NCI-H510A treated with DMSO at 0.1 percent for 48 hours (cell line): ENCODE data around the gene F3.
A peak's percentile ranks its signal among the peaks of the same experiment; 100 is the strongest.

Source experiments
- DNase-seq: peaks from one replicate; lab custom pipeline; 2025; lab: John Stamatoyannopoulos, UW

The F3 gene

DNA sequence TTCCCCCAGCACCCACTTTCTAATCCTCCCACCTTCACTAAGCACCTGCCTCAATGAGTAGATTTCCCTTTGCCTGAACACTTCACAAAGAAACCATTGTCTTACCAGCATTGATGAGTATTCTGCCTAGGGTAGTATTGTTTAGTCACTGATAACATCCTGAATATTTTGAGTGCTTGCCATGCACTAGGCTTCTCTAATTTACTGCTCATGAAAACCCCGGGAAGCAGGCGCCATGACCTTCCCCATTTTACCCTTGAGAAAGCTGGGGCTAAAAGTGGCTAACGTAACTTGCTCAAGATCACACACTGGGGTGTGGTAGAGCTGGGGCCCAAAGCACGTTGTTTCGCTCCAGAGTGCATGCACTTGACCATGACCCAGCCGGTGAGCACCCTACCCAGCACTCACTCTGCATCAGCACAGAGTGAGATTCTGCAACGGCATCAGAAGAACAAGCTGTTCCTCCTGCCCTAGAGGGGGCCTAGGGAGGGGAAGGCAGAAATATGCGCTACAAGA lies 10.6 kb upstream of the F3 start:
- DNase-seq: no peak

GRCh38 chr1:94551449-94551848 lies 9.9 kb upstream of the F3 start:
- no peak for DNase-seq

DNA sequence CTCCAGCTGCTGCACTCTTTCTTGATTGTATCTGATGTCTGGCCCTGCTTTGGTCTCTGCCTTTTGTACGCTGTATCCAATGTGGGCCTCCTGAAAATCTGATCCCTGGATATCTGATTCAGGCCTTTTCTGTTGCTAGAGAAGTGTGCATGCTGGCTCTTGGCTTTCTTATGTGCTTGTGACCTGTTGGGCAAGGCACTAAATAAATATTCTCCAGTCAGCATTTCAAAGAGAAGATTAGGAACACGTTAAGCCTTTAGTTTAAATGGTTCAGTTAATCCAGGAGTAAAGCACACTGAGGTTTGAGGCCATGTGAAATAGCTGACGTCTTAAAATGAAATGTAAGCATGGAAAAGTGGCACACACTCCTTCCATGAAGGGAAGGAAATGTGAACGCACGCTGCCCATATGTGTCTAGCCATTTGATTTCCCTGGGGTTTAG lies 9.3 kb upstream of the F3 start:
- DNase-seq: no peak

GRCh38 chr1:94550396-94550795 lies 8.8 kb upstream of the F3 start:
- DNase-seq: no peak

GRCh38 chr1:94549706-94550105 lies 8.1 kb upstream of the F3 start:
- no peak for DNase-seq

DNA sequence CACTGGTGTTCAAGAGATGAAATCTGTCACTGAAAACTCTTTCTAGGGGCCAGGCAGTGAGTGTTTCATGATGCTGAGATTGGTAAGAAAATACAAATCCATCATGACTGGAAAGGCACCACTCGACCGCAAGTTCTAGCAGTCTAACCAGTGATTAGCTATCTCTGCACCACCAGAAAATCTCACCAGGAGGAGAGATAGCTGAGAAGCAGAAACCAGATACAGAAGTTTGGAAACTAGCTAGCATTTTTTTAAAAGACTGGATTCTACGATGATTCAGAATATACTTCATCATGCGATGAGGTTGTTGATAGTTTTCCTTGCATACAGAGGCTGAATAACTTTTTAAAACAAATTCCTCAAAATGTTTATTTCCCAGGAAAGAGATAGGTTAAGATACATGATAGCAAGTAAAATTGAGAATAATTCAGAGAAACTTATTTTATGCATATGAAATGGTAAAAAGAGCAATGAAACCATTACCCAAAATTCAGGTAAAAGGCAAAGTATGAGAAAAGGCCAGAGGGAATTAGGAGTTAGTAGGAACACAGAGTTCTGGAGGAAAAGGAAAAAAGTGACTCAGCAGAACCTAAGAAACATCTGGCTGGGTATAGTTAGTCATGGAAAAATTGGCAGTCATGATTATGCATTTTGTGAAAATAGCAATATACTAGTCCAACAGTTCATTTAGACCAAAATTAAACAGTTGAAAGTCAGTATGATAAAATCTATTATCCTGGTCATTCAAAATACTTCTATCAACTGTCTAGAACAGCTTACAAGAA lies 3.3 kb upstream of the F3 start:
- no peak for DNase-seq

DNA sequence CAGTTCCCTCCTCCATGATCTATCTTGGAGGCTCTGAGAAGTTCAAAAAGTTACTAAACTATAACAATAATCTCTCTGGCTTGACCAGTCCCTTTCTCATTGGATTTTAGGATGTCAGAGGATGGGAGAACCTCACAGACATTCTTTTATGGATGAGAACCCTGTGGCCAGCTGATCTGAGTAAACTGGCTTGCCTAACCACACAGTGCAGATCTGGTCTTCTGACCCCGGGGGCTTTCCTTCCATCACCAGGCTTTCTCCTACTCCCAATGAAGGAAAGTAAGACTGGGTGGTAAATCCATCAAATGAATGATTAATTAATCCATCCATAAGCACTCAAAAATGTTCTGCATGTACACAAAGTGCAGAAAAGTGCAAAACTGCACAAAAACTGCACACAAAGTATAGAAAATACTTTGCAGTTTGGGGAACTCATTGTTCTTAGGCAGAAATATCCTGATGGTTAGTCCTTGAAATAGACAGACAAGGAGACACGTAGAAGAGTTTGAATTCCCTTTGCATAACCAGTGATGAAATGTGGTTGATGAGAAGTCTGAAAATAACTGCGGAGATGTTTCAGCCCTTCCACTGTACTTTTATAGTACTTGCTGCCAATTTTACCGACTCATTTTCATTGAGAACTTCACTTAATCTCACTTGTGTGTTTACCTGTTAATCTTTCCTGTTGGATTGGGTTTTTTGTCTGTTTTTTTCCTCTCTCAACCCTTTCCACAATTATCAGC lies 2.5 kb upstream of the F3 start:
- no peak for DNase-seq

GRCh38 chr1:94543001-94543400 lies 1.4 kb upstream of the F3 start:
- DNase-seq: no peak

- no peak for DNase-seq
Observed at GRCh38 chr1:94542088-94542870, 720 bp upstream of the F3 start.

DNA sequence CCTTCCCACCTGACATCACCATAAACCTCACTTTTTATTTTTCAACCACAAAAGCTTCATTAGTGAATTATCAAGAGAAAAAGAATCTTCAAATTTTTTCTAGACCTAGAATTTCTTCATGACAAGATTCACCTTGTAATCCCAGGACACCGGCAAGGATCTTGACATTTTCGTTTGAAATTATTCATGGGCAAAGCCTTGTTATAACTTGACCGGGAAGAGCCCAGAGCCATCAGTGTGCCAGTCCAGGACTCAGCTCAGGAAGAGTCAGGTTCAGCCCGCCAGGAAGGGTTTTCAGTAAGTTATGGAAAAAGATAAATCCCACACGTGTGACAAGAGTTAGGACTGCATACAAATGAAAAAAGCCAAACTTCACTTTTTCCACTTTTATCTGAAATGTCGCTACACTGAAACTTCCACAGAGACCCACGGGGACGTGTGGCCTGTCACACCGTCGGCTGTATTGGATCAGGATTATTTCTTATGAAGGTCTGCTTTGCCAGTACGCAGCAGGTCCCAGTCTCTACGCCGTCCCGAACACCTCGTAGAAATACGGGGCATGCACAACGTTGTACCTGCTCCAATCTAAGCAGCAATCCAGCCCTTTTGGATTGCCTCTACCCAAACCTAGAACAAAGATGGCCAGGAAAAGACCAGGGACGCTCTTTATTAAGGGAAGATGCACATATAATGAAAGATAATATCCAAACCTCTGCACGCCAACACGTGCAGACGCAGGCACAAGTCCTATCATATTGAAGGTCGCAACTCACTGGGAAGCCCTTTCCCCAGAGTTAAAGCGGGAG lies 916 bp downstream of the F3 start:
- peak; percentile 56 for DNase-seq

DNA sequence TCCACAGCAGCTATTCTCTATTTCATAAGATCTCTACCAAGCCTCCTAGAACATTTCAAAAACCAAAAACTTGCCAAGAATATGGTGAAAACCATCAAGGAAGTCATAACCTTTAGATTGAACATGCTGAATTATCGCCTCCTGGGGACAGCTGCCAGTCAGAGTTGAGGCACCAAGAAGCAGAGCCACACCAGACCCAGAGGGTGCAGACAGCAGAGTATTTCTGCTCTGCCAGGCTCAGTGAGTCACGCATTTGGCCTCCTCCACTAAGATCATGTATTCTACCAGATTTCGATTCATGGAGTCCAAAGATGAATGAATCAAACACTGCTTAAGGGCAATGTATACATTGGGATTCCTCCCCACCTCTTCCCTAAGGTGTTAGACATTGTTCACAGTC lies 2.1 kb downstream of the F3 start:
- DNase-seq: no peak

GRCh38 chr1:94538243-94538827 lies 3.2 kb downstream of the F3 start:
- DNase-seq: no peak

DNA sequence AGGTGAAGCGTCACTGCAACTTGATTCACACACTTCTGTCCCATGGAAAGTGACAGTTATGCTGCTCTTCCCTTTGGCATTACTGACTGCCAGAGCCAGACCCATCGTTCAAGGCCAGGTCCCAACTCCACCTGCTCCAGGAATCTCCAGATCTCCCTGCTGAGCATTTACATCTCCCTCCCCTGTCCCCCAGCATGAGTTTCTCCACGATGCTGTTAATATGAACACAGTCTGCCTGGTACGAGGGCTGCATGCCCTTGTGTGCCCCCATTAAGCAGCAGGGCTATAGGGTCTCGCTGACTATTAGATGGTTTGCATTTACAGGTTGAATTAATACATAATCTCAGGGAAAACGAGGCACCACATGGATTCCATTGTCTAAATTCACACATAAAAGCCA lies 4.3 kb downstream of the F3 start:
- no peak for DNase-seq

GRCh38 chr1:94535879-94536278 lies 5.7 kb downstream of the F3 start:
- no peak for DNase-seq

GRCh38 chr1:94535095-94535494 lies 6.5 kb downstream of the F3 start:
- no peak for DNase-seq

DNA sequence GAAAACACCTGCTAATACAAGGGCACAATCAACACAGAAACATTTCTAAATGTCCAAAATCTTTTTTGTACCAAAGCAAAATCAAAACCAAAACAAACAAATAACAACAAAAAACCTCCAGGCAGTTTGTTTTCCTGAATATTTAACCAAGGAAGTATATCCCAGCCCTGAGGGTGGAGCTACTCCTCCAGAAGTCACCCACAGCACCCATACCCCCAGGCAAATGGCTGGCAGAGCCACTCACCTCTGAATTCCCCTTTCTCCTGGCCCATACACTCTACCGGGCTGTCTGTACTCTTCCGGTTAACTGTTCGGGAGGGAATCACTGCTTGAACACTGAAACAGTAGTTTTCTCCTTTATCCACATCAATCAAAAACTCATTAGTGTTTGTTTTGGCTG lies 9.5 kb downstream of the F3 start:
- no peak for DNase-seq

DNA sequence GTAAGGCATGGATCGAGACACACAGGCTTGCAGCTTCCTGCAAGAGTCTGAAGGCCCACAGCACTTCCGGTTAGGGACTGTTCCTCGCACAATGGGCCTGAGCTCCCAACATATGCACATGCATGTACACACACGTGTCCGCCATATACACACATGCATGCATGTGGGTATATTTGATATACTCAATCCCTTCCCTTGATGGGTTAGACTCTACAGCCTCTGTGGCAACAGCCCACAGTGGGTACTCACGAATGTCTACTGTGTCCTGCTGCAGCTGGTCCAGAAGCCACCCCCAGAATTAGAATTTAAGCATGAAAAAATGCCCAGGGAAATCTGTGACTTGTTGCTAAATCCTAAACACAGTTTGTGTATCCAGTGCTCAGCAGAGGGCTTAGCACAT lies 9.9 kb downstream of the F3 start:
- DNase-seq: no peak

DNA sequence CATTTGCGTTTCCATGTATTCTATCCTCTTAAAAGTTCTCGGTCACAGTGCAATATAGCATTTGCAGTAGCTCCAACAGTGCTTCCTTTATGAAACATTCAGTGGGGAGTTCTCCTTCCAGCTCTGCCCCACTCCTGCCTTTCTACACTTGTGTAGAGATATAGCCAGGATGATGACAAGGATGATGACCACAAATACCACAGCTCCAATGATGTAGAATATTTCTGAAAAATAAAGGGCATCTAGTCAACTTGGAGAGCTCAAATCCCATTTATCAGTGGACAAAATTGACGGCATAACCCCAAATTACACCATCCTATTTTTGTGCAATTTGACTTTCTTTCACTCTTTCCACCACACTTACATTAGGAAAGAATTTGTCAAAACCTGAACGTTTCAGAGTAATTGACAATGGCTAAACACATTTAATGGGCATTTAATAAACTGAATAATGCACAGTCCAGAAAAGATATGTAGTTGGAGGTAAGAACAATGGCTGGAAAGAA lies 11.1 kb downstream of the F3 start:
- no peak for DNase-seq

- no peak for DNase-seq
Observed at GRCh38 chr1:94529416-94529815, 12.1 kb downstream of the F3 start.

DNA sequence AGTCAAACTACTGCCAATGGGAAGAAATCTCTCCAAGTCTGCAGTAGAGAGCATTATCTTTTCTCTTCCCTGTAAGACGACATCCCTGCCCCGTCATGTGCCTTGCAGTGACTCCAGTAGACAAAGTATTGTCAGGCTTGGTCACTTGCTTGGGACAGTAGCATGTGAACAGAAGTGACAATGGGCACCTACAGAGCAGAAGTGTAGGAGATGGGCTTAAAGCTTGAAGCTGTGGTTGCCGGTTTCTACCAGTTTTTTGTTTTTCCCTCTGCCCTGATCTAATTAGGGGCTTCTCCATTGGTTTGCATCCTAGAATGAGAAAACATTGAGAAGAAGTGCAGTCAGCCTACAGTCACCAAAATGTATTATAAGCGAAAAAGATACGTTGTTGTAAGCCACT lies 12.7 kb downstream of the F3 start:
- DNase-seq: no peak

DNA sequence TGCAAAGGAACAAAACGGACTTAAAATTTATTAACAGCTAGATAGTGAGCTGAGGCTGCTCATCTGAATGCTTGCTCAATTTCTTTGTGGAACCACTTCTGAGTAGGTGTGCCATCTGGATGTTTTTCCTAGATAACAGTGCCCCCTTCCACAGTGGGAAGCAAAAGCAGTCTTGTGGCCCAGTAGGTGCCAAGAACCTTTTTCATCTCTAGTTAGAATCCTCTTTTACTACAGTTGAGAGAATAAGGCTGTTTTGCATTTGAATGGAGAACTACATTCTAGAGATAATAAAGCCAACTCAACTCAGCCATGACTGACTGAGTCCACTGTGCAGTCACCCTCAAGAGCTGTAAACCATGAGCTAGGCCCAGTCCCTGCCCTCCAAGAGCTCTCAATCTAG lies 13.3 kb downstream of the F3 start:
- no peak for DNase-seq
